B cell (primary cell): ENCODE results near the gene DYRK3.

Experiments used
- CTCF ChIP-seq: fragments of 200-600 bp; IDR thresholded peaks from one replicate; pipeline ENCODE4 v1.8.0; 2022; ENCODE audit warnings: antibody characterized with exemption, mild to moderate bottlenecking
- EZH2 ChIP-seq: IDR thresholded peaks from 2 replicates; pipeline ENCODE4 v1.6.1; 2012; ENCODE audit warnings: borderline replicate concordance, low read depth, mild to moderate bottlenecking, moderate library complexity, low read length; ENCODE audit not compliant: insufficient read depth, poor library complexity, severe bottlenecking

GRCh38 chr1:206596319-206596666, 39.0 kb upstream of the DYRK3 start:
- TF ChIP-seq CTCF = no peak
- TF ChIP-seq EZH2 = no peak
